ENCODE measurements around the gene PWWP2B. TPM values are rescaled to one million over a fixed set of nuclear protein-coding genes. Genes with fewer than 3 reads are reported as not detected.

Gene PWWP2B
- total RNA-seq, 4 donors from 2014 or later, result 11.8 to 25.5 (median 14.3) TPM

DNA sequence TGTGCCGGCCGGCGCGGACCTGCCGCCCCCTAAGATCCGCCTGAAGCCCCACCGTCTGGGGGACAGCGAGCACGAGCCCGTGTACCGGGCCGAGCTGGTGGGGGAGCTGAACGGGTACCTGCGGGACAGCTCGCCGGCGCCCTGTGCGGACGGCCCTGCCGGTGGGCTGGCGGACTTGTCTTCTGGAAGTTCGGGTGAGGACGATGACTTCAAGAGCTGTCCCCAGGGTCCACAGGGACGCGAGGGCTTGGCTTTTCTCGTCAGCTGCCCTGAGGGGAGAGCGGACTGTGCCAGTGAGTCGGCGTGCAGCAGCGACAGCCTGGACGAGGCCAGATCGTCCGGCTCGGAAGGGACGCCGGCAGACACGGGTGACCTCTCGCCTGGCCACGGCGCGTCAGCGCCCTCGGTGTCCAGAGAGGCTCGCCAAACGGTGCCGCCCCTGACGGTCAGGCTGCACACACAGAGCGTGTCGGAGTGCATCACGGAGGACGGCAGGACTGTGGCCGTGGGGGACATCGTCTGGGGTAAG, 8.5 kb downstream of the PWWP2B start:
- WGBS, result 94% methylated on average over 39 of the region's 53 CpGs
- intact Hi-C loops (cut with DNase I), result no loop called here
- Histone ChIP-seq H3K4me1 (peaks cover 38 to 60% (median 55%) of the 10 kb centered on the region in 4 donors), H3K27me3 (no peaks in the 10 kb centered on the region), H3K4me3 (no peak overlapping the region), H3K27ac (replicated peaks in 1 of 4) (no peak overlapping the region), H3K36me3 (peaks cover 10 to 36% (median 31%) of the 10 kb centered on the region in 4 donors), H3K9me3 (no peaks in the 10 kb centered on the region)
- TF ChIP-seq, protein P1, sequence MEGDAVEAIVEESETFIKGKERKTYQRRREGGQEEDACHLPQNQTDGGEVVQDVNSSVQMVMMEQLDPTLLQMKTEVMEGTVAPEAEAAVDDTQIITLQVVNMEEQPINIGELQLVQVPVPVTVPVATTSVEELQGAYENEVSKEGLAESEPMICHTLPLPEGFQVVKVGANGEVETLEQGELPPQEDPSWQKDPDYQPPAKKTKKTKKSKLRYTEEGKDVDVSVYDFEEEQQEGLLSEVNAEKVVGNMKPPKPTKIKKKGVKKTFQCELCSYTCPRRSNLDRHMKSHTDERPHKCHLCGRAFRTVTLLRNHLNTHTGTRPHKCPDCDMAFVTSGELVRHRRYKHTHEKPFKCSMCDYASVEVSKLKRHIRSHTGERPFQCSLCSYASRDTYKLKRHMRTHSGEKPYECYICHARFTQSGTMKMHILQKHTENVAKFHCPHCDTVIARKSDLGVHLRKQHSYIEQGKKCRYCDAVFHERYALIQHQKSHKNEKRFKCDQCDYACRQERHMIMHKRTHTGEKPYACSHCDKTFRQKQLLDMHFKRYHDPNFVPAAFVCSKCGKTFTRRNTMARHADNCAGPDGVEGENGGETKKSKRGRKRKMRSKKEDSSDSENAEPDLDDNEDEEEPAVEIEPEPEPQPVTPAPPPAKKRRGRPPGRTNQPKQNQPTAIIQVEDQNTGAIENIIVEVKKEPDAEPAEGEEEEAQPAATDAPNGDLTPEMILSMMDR (IDR thresholded peaks at IDR 0.05), result no peak
- no peak for TF ChIP-seq EP300 (IDR thresholded peaks at IDR 0.05)
- TF ChIP-seq POLR2AphosphoS5 (IDR thresholded peaks at IDR 0.05), result no peak
- TF ChIP-seq POLR2A (IDR thresholded peaks at IDR 0.05; ENCODE audit: low read depth), result no peak
- no peak for DNase-seq (ENCODE audit: extremely low spot score)

DNA sequence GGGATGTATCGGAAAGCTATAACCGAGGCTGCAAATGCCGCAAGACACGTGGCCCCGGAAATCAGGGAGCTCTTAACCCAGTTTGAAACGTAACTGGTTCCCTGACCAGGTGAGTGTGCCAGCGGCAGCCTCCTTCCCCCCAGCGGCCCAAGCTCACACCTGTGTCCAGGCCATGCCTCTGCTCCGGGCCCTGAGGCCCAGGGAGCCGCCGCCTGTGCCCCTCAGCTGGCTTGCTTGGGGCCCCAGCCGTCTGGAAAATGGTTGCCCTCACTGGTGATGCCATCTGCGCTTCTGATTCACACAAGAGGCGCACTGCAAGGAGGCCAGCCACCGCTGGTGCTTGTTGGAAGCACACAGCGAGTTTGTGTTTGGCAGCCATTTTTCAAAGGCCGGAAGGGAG, 9.2 kb downstream of the PWWP2B start:
- H3K4me1 ChIP-seq, result peaks cover 40 to 60% (median 55%) of the 10 kb centered on the region in 4 donors
- no peaks in the 10 kb centered on the region for H3K27me3 ChIP-seq
- H3K36me3 ChIP-seq, result peaks cover 10 to 36% (median 31%) of the 10 kb centered on the region in 4 donors
- no peak overlapping the region for H3K4me3 ChIP-seq
- intact Hi-C loops (cut with DNase I), result no loop called here
- WGBS, result 89% methylated on average over 8 of the region's 17 CpGs
- no peak for DNase-seq (ENCODE audit: extremely low spot score)
- H3K9me3 ChIP-seq, result no peaks in the 10 kb centered on the region
- H3K27ac ChIP-seq (replicated peaks in 1 of 4), result peak overlapping the region in 1 of 4 donors; percentile 76
- TF ChIP-seq POLR2A (IDR thresholded peaks at IDR 0.05; ENCODE audit: low read depth), result no peak
- TF ChIP-seq, protein P1 (IDR thresholded peaks at IDR 0.05), result no peak
- TF ChIP-seq EP300 (IDR thresholded peaks at IDR 0.05), result no peak
- no peak for TF ChIP-seq POLR2AphosphoS5 (IDR thresholded peaks at IDR 0.05)

DNA sequence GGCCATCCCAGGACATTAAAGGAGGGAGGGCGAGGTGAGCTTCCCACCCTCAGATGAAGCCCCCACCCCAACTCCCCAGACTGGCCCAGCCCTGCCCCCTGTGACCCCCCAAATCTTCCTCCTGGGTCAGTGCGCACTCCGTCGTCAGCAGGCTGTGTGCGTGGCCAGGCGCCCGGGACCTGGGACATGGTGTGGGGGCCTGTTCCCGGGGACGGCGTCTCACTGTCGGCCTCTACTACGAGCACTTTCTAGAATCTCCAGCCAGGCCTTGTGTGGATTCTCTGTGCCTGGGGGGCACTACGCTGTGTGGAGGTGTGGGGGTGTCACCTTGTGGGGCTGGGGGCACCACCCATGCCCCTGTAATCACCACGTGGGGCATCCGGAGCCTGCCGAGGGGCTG, 9.8 kb downstream of the PWWP2B start:
- intact Hi-C loops (cut with DNase I), result no loop called here
- H3K27me3 ChIP-seq, result no peaks in the 10 kb centered on the region
- no peak overlapping the region for H3K4me3 ChIP-seq
- H3K27ac ChIP-seq (replicated peaks in 1 of 4), result peak overlapping the region; percentile 76 to 83 (median 78)
- no peaks in the 10 kb centered on the region for H3K9me3 ChIP-seq
- H3K36me3 ChIP-seq, result peaks cover 10 to 36% (median 31%) of the 10 kb centered on the region in 4 donors
- TF ChIP-seq POLR2A (IDR thresholded peaks at IDR 0.05; ENCODE audit: low read depth), result no peak
- TF ChIP-seq POLR2AphosphoS5 (IDR thresholded peaks at IDR 0.05), result no peak
- TF ChIP-seq, protein P1 (IDR thresholded peaks at IDR 0.05), result no peak
- no peak for TF ChIP-seq EP300 (IDR thresholded peaks at IDR 0.05)
- DNase-seq (ENCODE audit: extremely low spot score), result no peak
- WGBS, result 100% methylated on average over 4 of the region's 16 CpGs
- H3K4me1 ChIP-seq, result peaks cover 40 to 60% (median 55%) of the 10 kb centered on the region in 4 donors

DNA sequence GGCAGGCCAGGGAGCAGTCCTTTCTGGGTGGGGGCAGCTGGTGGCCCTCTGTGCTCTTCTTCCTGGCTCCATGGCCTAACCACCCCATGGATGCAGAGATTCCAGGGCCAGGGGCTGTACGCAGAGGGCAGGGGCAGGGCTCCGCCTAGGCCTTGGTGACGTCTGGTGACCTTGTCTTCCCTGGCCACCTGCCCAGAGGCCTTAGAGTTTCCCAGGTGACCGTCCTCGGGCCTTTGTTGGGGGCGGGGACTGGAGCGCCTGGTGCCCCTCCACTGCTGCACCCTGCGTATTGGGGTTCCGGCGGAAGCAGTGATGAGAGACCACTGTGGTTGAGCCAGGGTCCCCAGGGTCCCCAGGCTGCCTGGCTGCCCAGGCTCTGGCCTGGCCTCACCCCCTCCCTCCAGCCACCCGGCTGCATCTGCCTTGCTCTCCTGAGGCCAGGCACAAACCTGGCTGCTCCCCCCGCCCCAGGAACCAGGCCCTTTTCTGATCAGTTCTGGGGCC, 10.3 kb downstream of the PWWP2B start:
- no peaks in the 10 kb centered on the region for H3K9me3 ChIP-seq
- H3K4me1 ChIP-seq, result peaks cover 44 to 60% (median 56%) of the 10 kb centered on the region in 4 donors
- TF ChIP-seq POLR2A (IDR thresholded peaks at IDR 0.05; ENCODE audit: low read depth) (no peak), EP300 (IDR thresholded peaks at IDR 0.05) (no peak), POLR2AphosphoS5 (IDR thresholded peaks at IDR 0.05) (no peak)
- TF ChIP-seq, protein P1 (IDR thresholded peaks at IDR 0.05), result no peak
- H3K36me3 ChIP-seq, result peaks cover 10 to 36% (median 31%) of the 10 kb centered on the region in 4 donors
- H3K27ac ChIP-seq (replicated peaks in 1 of 4), result peak overlapping the region; percentile 76 to 83 (median 78)
- no peaks in the 10 kb centered on the region for H3K27me3 ChIP-seq
- no peak for DNase-seq (ENCODE audit: extremely low spot score)
- intact Hi-C loops (cut with DNase I), result no loop called here
- H3K4me3 ChIP-seq, result peak overlapping the region in 3 of 4 donors; percentile 19 to 26 (median 21)
- WGBS, result 74% methylated on average over 9 of the region's 12 CpGs

Measured in esophagus muscularis mucosa (tissue), 4 donors.